Measurements from ENCODE around the gene URB2.

The URB2 gene

DNA sequence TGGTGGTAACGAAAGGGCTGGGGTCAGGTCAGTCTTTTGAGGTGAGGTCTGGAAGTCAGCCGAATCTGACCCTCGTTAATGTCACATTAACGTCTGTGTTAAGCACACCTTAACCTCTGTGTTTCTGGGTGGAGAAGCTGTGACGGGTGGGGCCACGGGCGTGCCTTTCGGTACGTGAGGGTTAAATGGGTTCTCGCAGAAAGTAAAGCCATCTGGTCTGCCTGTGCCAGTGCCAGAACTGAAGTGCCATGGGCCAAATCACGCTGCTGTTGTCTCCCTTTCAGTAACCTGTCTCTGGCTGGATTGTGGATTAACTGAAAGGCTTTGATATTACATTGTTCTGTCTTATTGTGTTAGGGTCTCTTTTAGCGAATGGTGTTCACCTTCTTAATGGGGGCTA is 14.4 kb downstream of the URB2 start:
- TF ChIP-seq, protein P1, sequence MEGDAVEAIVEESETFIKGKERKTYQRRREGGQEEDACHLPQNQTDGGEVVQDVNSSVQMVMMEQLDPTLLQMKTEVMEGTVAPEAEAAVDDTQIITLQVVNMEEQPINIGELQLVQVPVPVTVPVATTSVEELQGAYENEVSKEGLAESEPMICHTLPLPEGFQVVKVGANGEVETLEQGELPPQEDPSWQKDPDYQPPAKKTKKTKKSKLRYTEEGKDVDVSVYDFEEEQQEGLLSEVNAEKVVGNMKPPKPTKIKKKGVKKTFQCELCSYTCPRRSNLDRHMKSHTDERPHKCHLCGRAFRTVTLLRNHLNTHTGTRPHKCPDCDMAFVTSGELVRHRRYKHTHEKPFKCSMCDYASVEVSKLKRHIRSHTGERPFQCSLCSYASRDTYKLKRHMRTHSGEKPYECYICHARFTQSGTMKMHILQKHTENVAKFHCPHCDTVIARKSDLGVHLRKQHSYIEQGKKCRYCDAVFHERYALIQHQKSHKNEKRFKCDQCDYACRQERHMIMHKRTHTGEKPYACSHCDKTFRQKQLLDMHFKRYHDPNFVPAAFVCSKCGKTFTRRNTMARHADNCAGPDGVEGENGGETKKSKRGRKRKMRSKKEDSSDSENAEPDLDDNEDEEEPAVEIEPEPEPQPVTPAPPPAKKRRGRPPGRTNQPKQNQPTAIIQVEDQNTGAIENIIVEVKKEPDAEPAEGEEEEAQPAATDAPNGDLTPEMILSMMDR (IDR thresholded peaks at IDR 0.05), result no peak

DNA sequence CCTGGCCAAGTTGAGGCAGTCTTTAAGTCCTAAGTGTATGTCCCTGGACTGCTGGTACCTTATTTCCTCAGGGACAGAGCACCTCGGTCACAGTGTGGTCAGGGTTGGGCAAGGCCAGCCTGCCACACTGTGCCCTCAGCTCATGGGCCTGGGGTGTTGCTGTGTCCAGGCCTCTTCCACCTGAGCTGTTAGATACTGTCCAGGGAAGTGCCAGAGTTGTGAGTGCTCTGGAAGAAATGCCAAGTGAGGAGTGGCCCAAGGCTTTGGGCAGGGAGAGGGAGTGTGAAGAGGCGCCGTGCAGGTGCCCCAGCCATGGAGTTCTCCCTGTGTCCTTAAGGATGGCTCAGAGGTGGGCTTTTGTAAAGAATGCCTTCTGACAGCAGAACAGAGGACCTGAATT is 15.3 kb downstream of the URB2 start:
- TF ChIP-seq, protein P1 (IDR thresholded peaks at IDR 0.05), result no peak

DNA sequence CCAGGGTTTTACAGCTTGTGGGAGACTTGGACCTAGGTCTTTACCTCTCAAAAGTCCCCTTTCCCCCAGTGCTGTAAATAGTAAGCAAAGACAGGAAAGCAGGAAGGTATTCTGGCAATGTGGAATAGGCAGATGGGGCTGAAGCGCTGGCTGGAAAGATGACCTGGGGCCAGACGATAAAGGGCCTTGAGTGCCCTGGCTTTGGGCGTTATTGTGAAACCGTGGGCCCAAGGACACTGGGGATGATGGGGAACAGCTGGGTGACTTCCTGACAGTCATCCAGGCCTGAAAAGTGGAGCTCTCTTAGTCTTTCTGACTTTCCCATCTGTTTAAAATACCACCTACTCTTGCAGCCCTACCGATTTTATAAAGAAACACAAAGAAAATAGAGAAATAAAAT is 16.3 kb downstream of the URB2 start:
- TF ChIP-seq, protein P1 (IDR thresholded peaks at IDR 0.05), result no peak

DNA sequence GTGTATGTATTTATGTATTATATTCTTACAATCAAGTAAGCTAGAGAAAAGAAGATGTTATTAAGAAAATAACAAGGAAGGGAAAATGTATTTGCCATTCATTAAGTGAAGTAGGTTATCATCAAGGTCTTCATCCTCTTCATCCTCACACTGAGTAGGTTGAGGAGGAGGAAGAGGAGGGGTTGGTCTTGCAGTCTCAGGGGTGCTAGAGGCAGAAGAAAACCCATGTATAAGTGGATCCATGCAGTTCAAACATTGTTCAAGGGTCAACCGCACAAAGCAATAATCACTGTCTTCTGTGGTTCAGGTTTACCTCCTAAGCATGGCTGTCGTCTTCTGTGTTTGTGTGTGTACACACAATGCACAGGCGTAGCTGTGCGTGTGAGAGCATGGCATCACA is 16.9 kb downstream of the URB2 start:
- TF ChIP-seq, protein P1 (IDR thresholded peaks at IDR 0.05), result no peak

DNA sequence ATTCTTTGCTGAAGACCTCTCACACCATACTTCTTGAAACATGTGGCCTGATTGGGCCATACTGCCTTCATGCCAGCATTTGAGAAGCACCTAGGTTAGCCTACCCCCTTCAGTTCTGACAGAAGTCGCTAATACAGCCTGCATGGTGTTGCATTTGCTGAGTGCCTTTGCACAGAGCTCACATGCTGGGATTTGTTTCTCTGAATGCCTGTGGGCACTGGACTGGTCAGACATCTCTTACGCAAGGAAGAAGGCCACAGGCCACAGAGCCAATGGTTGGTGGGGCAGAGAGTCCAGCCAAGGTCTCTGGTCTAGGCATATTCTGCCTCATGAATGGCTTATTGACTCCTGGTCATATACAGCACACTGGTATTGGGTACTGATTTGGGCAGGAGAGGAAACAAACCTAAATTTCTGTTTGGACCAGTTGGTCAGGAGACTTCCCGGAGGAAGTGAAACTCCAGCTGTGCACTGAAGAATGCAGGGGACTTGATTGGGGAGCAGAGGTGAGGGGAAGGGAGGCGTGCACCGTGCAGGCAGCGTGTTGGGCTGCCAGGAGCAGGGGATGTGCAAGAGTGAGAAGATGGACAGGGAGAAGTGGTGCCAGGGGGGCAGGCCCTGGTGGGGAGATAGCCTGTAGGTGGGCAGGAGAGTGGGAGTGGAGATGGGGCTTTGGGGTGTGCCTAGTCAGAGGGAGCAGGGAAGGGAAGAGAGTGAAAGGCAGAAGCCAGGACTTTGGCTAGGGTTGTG is 18.1 kb downstream of the URB2 start:
- TF ChIP-seq, protein P1 (IDR thresholded peaks at IDR 0.05), result no peak

DNA sequence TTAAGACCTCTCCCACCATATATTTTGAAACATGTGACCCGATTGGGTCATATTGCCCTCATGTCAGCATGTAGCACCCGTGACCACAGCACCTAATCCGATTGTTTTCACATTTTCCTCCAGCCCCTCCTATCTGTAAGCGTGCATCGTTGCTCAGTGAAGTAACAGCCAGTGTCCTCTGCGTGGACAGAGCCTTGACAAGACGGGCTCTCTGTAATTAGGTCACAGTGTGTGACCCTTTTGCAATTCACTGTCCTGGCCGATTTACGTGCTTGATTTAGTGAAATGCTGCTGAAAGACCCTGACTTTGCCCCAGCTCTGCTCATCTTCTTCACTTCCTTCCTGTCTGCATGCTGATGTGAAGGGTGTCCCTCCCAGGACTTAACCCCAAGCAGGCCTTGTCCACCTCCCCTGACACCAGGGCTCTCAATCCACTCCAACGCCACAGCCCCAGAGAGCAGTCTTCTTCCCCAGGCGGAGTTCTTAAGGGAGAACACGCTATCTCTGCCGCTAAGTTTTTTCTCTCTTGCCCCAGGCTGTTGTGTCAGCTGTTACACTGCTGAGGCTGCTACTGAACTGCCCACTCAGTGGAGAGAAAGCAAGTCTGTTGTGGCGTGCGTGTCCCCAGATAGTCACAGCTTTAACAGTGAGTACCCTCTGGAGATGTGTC is 19.4 kb downstream of the URB2 start:
- TF ChIP-seq, protein P1 (IDR thresholded peaks at IDR 0.05), result no peak

DNA sequence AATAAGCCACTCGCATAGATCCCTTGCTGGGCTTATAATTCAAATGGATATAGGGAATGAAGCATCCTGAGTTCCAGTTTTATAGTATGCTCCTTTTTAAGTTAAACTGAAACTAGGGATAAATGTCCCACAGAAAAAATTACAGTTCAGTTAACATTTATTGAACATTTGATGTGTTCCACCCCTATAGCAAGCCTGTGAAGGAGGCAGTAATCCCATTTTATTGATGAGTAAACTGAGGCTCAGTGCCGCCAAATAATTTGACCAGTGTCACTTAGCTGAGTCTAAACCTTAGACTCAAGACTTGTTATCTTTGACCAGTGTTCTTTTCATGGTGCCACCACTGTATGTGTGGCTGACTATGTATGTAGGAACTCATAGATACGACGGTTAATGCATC is 22.4 kb downstream of the URB2 start:
- TF ChIP-seq, protein P1 (IDR thresholded peaks at IDR 0.05), result no peak
